Fibroblast of pulmonary artery (primary cell): ENCODE measurements around the gene FBLN2.

Source experiments
- DNase-seq: peaks from one replicate; pipeline ENCODE4 v3.0.0-alpha.2; 2010; ENCODE audit warnings: low read depth
- H3K4me3 ChIP-seq: replicated peaks from 2 replicates; pipeline ENCODE4 v1.5.1; 2011; ENCODE audit warnings: low read depth, mild to moderate bottlenecking, control low read depth, low read length, moderate library complexity
- TF ChIP-seq, protein P1 (sequence below): IDR thresholded peaks from 2 replicates; pipeline ENCODE4 v1.5.1; 2011; ENCODE audit warnings: mild to moderate bottlenecking, control low read depth, low read length, inconsistent platforms; ENCODE audit errors: missing control alignments

FBLN2 gene

DNA sequence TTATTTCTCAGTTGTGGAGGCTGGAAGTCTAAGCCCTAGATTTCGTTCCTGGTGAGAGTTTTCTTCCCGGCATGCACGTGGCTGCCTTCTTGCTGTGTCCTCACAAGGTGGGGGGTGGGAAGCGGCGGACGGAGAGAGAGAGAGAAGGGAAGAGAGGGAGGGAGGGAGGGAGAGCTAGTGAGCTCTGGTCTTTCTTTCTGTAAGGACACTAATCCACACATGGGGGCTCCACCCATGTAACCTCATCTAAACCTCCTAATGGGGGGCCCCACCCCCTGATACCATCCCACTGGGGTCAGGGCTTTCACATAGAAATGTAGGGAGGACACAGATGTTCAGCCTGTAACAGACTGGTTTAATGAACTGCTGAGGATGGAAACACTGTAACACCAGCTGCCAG, 7.3 kb downstream of the FBLN2 start:
- TF ChIP-seq, protein P1, sequence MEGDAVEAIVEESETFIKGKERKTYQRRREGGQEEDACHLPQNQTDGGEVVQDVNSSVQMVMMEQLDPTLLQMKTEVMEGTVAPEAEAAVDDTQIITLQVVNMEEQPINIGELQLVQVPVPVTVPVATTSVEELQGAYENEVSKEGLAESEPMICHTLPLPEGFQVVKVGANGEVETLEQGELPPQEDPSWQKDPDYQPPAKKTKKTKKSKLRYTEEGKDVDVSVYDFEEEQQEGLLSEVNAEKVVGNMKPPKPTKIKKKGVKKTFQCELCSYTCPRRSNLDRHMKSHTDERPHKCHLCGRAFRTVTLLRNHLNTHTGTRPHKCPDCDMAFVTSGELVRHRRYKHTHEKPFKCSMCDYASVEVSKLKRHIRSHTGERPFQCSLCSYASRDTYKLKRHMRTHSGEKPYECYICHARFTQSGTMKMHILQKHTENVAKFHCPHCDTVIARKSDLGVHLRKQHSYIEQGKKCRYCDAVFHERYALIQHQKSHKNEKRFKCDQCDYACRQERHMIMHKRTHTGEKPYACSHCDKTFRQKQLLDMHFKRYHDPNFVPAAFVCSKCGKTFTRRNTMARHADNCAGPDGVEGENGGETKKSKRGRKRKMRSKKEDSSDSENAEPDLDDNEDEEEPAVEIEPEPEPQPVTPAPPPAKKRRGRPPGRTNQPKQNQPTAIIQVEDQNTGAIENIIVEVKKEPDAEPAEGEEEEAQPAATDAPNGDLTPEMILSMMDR = no peak
- no peak overlapping the region for H3K4me3 ChIP-seq

DNA sequence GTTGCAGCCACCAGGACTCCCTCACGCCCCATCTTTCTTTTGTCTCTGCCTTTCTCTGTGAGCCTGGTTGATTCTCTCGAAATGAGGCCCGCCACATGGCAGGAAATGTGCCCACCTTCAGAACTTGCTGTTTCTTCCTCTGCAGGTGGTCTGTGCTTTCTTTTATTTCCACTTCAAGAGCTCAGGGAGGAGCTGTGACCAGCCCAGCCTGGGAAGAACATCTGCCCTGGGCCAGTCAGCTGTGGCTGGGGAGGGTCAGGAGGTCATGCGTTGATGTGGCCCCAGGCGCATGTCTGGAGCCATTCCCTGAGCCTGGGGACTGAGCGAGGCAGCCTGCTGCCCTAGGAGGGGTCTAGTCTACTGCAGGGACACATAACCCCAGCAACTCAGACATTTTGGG, 8.0 kb downstream of the FBLN2 start:
- TF ChIP-seq, protein P1 = no peak
- H3K4me3 ChIP-seq = no peak overlapping the region
- DNase-seq = no peak

More for the DNA sequence above, 7.3 kb downstream of the FBLN2 start:
- DNase-seq = no peak

DNA sequence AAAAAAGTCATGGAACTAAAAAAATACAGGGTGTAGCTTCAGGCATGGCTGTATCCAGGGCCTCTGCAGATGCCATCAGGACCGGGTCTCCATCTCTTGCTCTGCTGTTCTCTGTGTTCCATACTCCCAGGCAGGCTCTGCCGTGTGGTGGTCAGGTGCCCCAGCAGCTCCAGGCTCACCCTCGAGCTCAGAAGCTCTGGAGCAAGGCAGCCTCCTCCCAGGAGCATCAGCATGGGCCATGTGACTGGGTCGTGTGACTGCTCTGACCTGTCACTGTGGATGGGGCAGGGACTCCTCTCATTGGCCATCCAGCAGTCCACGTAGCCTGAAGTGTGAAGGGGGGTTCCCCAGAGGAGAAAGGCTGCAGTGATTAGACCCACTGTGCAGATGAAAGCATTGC, 8.5 kb downstream of the FBLN2 start:
- H3K4me3 ChIP-seq = no peak overlapping the region
- DNase-seq = no peak
- TF ChIP-seq, protein P1 = no peak

DNA sequence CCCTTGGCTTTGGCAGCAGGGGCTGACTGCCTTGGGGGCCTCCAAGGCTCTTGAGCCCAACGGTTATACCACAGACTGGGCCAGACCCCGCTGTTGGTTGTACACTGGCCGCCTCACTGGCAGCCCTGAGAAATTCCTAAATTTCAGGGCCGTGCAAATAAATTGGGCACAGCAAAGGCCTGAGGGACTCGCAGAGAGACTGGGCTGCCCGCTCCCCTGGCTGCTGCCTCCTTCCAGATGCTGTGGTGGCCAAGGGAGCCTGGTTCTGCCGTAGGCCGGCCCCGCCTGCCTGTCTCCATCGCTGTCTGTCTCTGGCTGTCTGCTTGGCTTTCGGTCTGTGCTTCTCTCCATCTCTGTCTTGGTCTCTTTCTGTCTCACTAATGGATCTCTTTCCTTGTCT, 9.0 kb downstream of the FBLN2 start:
- no peak overlapping the region for H3K4me3 ChIP-seq
- TF ChIP-seq, protein P1 = no peak
- no peak for DNase-seq

DNA sequence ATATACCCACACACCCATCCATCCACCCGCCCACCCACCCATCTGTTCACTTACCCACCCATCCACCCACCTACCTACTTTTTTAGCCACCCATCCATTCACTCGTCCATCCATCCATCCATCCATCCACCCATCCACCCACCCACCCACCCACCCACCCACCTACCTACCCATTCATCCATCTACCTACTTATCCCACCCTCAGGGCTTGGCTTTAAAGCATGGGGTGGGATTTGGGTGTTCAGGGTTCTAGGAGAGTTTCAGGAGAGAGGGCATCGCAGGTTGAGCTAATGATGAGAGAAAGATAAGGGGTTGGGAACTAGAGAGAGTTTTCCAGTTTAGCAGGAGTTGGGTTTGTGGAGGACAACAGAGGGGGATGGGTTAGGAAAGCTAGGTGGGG, 9.7 kb downstream of the FBLN2 start:
- TF ChIP-seq, protein P1 = no peak
- H3K4me3 ChIP-seq = no peak overlapping the region
- DNase-seq = no peak

DNA sequence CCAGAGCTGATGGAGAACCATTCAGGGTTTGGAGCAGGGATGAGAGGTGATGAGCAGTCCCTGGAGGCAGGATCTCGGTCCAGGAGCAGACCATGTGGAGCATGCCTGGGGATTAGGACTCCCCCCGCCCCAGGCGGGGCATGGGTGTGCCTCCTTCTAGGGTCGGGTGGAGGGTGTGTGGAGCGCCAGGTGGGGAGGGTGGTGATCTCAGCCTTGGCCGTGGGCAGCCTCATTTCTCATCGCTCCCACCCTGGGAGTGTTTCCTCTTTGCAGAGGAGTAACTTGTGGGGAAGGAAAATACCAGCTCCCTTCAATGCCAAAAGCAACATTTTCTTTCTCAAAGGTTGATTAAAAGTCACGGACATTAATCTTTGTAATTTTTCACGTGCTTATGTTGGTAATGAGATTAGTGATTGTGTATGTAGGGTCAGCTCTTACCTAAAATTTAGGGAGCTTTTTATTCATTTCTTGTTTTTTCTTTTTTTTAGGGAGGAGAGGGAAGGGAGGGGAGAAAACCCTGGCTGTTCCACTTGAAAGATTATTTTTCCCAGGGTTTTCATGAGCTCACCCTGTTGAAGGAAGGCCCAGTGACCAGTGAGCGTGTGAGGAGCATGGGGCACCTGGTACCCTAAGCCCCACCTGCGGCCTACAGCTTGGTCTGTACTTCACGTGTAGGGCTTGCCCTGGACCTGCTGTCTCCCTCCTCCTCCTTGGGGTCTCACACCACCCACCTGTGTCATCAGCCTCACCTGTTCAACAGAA, 11.0 kb downstream of the FBLN2 start:
- peak; percentile 29 for DNase-seq
- TF ChIP-seq, protein P1 = no peak
- H3K4me3 ChIP-seq = no peak overlapping the region

DNA sequence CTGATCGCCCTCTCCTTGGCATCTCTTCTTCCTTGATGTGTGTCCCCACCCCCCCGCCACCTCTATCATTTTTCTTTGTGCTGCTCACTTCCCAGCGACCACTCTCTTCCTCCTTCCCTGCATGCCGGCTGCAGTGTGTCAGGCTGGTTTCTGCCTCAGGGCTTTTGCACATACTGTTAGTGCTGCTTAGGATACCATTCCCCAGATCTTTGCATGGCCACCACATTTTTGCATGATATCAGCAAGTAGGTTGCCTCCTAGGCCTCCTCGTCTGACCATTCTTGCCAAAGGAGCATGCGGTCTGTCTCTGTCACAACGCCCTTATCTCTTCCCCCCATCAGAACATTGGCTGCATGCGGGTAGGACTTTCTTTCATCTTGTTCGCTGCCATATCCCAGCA, 12.5 kb downstream of the FBLN2 start:
- TF ChIP-seq, protein P1 = no peak
- no peak for DNase-seq
- no peak overlapping the region for H3K4me3 ChIP-seq
